Astrocyte of the spinal cord (primary cell): ENCODE measurements around the gene DTL.

Source experiments
- DNase-seq: peaks from one replicate; pipeline ENCODE4 v3.0.0; 2011; ENCODE audit warnings: low read depth, low spot score
- H3K4me3 ChIP-seq: 2 replicates; pipeline ENCODE4 v1.5.1; 2011; ENCODE audit warnings: low read depth, mild to moderate bottlenecking, low read length, moderate library complexity
- in situ Hi-C: cut with HindIII; loops from 2 replicates; pipeline ENCODE4 v1.10.0; 2017; ENCODE audit warnings: low sequenced_read_pairs
- TF ChIP-seq, protein P1 (sequence below): IDR thresholded peaks from 2 replicates; pipeline ENCODE4 v1.5.1; 2012; ENCODE audit warnings: low read depth, mild to moderate bottlenecking, low read length, inconsistent platforms

The DTL gene

DNA sequence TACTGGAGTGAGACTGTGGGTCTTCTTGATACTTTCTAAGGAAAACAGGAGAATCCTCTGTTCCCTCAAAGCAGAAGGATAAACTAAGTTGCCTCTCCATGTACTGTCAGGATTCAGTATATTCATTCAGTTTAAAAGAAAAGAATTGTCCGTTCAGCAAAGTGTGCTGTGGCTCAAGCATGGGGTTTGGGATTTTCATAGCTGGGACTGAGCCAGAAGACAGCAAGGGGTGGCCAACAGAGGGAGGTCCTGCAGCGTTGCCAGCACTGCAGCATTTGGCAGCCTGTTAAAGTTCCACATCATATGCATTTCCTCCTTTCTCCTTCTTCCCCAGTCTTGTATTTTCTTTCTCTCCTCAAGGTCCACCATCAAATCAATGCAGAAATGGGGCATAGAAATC lies 75.1 kb downstream of the DTL start:
- in situ Hi-C loops: no loop called here
- TF ChIP-seq, protein P1, sequence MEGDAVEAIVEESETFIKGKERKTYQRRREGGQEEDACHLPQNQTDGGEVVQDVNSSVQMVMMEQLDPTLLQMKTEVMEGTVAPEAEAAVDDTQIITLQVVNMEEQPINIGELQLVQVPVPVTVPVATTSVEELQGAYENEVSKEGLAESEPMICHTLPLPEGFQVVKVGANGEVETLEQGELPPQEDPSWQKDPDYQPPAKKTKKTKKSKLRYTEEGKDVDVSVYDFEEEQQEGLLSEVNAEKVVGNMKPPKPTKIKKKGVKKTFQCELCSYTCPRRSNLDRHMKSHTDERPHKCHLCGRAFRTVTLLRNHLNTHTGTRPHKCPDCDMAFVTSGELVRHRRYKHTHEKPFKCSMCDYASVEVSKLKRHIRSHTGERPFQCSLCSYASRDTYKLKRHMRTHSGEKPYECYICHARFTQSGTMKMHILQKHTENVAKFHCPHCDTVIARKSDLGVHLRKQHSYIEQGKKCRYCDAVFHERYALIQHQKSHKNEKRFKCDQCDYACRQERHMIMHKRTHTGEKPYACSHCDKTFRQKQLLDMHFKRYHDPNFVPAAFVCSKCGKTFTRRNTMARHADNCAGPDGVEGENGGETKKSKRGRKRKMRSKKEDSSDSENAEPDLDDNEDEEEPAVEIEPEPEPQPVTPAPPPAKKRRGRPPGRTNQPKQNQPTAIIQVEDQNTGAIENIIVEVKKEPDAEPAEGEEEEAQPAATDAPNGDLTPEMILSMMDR: peak; percentile 39
- peak; percentile 72 for DNase-seq
- H3K4me3 ChIP-seq: no peak overlapping the region

DNA sequence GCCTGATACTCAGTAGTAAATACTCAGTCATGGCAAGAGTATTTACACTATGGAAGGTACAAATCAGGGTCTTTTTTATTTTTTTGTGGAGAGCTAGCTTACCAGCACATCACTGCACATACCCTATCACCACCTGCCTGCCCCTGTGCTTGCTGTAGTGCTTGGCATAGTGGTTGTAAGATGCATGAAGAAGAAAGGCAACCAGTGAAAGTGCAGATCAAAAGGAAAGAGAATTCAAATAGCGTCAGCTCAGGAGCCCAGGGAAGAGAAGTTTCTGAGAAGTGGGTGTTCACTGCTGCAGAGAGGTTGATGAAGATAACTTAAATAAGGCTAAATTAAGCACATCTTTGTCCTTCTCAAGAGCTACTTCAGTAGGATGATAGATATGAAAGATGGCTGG lies 76.0 kb downstream of the DTL start:
- in situ Hi-C loops: no loop called here
- TF ChIP-seq, protein P1: no peak
- H3K4me3 ChIP-seq: no peak overlapping the region
- DNase-seq: no peak

DNA sequence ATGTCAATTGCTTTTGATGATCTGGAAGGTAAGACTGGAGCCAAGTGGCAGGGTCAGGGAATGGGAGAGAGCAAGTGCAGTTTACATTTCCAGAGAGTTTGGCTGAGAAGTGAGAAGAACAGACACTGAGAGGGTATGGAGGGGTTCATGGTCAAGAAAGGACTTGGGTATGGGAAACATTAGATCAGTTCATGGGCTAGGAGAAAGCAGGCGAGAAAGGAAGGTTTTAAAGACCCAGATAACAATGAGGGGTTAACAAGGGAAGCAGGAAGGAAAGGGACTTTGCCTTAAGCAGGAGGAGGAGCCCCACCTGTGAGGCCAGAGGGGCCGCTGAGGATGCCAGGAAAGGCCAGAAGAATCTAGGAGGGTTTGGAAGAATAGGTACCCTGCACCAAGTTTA lies 78.2 kb downstream of the DTL start:
- DNase-seq: no peak
- in situ Hi-C loops: no loop called here
- TF ChIP-seq, protein P1: no peak
- H3K4me3 ChIP-seq: no peak overlapping the region

DNA sequence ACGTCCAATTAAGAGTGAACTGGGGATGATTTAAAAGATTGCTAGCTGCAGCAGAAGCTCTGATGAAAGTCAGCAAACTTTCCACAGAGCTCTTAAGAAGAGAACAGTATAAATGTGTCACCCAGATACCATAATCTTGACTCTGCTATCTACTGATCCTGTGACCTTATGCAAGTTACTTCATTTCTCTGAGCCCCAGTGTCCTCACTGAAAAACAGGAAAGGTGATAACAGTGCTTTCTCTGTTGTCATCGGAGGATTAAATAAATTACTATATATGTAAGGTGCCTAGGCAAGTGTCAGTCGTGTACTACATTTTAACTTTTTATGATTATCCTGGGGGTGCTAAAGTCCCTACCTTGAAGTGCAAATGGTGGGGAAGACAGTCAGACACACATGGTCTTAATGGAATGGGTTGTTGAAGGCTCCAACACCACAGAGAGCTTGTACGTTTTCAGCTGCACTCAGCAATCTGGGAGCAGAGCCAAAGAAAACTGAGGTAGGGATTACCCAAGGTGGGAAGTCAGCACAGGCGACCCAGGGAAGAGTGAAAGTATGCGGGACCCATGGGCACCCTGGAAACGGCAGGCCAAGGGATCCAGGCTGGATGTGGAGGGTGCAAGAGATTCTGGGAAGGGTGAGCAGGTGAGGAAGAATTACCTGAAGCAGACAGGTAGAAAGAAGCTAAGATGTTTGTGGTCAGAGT lies 82.8 kb downstream of the DTL start:
- no peak overlapping the region for H3K4me3 ChIP-seq
- peak; percentile 61 for DNase-seq
- TF ChIP-seq, protein P1: no peak
- in situ Hi-C loops: no loop called here

DNA sequence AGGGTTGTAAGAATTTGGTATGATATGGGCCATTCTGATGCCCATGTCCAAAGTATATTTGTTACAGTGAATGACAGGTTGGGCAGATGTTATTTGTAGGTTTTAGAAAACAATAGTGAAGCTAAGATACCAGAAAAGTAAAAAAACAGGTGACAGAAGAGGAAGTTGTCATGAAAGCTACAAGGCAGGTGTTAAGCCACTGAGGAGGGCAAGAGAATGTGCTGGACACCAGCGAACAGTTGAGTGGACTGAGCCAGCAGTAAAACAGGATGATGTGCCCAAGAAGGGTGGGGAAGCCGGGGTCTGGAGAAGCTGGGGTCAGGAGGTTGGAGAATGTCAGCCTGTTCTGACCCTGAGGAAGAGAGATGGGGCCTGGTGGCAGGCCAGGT lies 83.3 kb downstream of the DTL start:
- TF ChIP-seq, protein P1: no peak
- H3K4me3 ChIP-seq: no peak overlapping the region
- in situ Hi-C loops: no loop called here
- DNase-seq: no peak

DNA sequence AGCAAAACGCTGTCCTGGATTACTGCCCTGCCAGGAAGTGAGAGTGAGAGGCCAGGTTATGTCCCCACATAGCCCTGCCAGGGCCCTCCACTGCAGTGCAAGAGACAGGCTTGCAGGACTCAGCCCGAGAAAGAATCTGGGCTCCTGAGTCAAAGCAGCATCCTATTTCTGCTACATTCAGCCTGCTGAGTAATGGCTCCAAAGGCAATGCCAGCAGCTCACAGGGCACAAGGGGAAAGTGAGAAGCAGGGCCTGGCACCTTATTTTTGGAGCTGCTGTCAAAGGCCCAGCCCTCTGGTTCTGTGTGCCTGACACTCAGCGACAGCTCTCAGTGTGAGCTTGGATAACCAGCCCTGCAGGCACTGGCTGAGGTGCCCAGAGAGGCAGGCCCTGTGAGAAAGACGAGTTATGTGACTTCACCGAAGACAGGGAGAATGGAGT lies 83.9 kb downstream of the DTL start:
- TF ChIP-seq, protein P1: no peak
- H3K4me3 ChIP-seq: no peak overlapping the region
- in situ Hi-C loops: no loop called here
- DNase-seq: no peak
